HG03025 (cell line): ENCODE results near the gene USP49.

Source experiments
- ATAC-seq: cut with Tn5 transposase; IDR thresholded peaks from one replicate; pipeline ENCODE4 v1.9.1; 2021; ENCODE audit warnings: mild to moderate bottlenecking, moderate library complexity; ENCODE audit not compliant: unreplicated experiment, low FRiP score

The USP49 gene

DNA sequence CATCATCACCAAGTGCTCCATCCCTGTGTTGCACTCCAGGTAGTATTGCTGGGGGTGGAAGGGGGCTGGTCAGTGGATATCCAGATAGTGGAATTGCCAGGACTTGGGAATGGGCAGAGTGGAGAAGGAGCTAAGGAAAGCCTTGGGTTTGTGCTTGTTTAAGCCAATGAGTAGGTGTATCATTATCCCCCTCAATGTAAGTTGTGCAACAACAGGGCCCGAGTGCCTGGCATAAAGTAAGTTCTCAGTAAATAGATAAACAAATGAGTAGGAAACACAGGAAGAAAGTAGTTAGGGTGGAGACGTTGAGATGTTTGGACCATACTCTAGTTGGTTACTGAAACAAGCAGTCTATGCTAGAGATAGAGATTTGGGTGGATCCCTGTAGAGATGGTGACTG is 36.6 kb upstream of the USP49 start:
- ATAC-seq: no peak

DNA sequence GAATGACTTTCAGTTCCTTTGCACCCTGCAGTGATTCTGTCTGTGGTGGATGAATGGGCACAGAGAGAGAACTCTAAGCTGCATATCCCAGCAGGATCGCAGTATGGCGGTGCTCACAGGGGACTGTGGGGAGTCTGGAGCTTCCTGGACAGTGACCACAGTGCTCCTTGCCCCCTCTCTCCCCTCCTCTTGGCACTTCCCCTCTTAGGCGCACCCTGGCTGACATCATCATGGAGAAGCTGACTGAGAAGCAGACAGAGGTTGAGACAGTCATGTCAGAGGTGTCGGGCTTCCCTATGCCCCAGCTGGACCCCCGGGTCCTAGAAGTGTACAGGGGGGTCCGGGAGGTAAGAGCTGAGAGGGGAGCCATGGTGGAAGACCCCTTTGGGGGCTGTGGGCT is 34.7 kb upstream of the USP49 start:
- ATAC-seq: no peak

GRCh38 chr6:41927253-41927652 is 32.1 kb upstream of the USP49 start:
- ATAC-seq: no peak

- no peak for ATAC-seq
Observed at GRCh38 chr6:41922154-41922553, 27.0 kb upstream of the USP49 start.

DNA sequence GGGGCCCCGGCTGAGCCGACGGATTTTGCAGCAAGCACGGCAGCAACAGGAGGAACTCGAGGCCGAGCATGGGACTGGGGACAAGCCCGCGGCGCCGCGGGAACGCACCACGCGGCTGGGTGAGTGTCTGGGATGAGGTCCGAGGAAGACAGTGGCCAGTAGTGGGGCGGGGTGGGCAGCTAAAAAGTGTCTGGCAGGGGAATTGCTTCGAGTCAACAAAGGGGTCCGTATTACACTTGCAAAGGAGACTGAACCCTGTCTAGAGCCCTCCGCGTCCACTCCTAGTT is 26.5 kb upstream of the USP49 start:
- peak; percentile 17 for ATAC-seq

- ATAC-seq: peak; percentile 86
Observed at GRCh38 chr6:41920921-41921711, 25.9 kb upstream of the USP49 start, which contains the start of the genes BYSL and MED20. TSS of gene BYSL (plus strand) at chr6:41921499. CDS start at chr6:41921563, 64 bp downstream. TSS of gene MED20 (minus strand) at chr6:41921139. CDS start at chr6:41921018, 121 bp downstream.

DNA sequence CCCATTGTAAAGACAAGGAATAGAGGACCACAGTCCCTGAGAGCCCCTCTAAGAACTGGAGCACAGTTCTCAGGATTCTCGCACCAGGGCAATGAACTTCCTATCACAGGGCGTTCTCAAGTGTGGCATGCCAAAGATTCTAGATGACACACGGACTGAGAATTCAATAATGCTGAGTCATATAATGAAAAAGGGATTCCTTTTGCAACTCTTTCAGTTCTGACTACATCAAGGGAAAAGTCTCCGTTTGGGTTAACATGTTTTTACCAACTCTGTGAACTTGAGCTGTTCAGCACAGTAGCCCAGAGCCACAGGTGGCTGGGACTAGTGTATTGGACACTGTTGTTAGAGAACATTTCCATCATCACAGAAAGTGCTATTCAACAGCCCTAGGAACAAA is 22.4 kb upstream of the USP49 start:
- no peak for ATAC-seq

GRCh38 chr6:41914869-41915530 is 19.8 kb upstream of the USP49 start:
- ATAC-seq: no peak

DNA sequence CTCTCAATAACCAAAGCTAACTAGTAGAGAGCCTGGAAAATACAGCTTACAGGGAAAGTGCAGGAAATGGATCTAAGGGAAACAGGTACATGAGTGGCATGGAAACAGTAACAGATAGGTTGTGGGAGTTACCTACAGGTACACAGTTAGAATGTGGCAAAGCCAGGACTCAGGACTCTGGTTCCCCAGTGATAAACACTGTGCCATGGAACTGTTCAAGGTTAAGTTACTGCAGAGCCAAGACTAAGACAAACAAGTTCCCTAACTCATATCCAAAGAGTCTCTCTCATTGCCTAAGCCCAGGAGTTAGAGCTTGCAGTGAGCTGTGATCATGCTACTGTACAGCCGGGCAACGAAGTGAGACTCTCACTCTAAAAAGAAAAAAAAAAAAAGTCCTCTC is 19.2 kb upstream of the USP49 start:
- no peak for ATAC-seq

DNA sequence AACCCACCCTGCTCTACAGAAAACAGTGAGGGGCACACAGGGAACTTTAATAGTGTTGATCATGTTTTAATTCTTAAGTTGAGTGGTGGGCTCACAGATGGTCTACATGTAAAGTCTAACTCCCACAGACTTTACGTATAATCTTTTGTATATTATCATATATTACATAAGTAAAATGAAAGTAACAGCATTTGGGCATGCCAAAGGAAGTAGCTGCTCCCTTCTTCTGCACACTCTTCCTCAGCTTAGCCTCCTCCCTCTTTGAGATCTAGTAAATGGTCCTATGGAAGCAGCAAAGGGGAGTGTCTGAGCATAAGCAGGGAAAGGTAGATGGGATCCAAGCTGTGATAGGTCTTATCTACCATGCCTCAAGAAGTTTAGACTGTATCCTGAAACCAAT is 14.6 kb upstream of the USP49 start:
- no peak for ATAC-seq

DNA sequence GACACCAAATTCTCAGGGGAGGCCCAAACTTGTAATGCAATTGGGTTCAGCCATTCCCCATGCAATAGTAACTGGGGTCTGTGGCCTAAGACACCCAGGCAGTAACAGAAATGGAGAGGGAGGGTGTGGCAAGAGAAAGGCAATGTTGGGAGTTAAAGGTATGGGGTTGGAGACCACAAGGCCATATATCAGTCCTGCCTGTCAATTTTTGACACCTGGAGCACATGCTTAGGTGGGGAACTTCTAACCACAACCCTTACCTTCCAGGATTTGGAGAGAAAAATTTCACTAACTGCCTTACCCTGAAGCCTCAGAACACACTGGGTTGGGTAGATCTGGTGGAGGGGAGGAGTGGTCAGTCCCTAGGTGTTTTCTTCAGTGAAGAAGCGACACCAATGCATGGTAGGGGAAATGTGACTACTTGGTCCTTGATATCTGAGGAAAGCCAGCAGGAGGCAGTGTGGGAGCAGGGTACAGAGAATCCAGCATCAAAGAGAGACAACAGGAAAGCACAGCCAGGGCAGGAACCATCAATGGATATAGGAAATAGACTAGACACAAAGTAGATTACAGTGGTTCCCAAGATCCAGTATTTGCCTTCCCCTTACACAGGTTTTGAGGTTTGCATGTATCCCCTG is 6.8 kb upstream of the USP49 start:
- ATAC-seq: no peak

- no peak for ATAC-seq
Observed at GRCh38 chr6:41900861-41901260, 5.7 kb upstream of the USP49 start.

DNA sequence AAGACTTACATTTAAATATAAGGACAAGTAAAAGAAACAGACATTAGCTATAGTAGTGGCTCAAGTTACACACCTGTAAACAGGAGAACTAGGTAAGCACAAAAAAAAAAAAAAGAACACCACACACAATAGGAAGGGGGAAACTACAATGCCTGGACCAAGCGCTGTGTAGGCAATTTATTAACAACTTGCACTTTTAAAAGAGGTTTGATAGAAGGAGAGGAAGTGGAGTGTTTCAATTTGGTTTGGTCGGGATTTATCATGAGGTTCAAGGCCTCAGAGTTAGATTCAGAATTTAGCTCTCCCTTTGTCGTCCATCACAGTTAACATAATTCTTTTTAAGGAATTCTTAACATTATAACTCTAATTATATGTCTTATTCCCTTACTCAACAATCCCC is 1.1 kb upstream of the USP49 start:
- ATAC-seq: no peak

DNA sequence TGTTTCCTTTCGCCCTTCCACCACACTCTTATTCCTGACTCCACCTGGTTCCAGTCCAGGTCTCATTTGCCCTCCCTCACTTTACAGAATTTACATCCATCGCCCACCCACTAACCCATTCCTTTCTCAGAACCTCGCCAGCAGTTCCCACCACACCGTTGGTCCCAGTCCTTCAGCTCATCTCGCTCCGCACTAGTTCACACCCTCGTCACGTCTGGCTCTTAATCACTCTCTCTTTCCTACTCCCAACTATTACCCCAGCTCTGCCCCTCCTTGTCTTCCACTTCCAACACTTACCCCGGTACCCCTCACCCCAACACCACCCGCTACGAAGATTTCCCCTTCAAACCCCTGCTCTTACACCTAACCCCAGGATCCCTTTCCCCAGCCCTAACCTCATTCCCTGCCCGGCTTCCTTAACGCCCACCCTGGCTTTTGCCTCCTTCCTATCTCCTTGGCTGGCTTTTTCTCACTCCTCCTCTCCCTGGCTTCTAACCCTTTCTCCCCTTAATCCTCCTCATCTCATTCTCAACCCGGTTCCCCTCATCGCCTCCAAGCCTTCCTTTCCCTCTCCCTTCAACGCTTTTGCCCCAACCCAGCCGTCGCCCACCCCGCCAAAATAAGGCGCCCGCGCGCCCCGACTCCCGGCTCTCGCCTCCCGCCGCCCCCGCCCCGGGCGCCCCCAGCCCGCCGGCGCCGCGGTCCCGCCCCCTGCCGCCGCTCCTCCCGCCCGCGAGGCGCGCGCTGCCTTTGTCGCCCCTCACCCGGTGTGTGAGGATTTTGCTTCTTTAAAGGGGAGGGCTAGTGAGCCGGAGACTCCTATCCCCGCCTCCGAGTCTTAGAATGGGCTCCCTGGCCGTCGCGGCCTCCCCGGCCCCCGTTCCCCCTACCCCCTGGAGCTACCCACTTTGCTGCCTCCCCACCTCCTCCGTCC is 542 bp downstream of the USP49 start:
- ATAC-seq: peak; percentile 28

DNA sequence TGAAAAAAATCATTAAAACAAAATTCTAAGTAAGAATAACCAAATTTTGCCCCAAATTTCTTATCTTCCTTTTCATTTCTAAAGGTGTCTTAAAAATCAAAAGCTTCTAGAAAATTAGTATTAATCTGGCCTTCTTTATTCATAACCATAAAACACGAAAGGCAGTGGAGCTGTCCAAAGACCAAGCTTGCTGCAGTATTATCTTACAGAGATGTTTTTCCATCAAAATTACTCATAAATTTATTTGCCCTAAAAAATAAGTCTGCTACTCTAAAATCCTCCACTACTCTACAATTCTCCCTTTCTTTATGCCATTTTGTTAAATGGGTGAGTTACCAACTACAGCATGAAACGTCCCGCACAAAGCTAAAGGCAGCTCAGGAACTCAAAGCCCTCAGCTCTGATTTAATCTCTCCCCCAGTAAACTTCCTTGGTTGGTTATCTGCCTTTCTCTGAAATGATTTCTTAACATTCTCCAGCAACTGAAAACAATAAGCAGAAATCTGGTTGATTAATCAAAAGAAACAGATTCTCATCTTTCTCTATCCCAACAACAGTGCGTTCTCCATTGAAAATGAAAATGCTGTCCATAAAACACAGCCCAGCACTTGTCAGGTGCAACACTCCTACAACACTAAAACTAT is 2.1 kb downstream of the USP49 start:
- ATAC-seq: no peak

DNA sequence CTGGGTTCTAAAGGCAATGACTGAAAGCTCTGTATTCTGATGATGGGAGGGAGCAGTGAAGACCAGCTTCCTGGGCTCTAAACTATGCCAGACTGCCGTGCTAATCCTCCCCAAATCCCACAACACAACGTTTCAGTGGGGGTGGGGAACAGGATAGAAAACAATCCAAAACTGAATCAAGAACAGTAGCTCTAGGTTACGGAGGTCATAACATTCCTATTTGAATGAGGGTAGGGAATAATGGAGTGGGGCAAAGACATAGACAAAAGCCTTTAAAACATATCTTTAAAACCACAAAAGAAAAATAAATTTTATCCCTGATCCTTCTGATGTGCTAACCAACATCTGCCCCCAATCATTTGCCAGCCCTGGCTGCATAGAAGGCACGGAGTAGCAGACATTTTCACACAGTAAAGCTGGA is 7.8 kb downstream of the USP49 start:
- no peak for ATAC-seq

DNA sequence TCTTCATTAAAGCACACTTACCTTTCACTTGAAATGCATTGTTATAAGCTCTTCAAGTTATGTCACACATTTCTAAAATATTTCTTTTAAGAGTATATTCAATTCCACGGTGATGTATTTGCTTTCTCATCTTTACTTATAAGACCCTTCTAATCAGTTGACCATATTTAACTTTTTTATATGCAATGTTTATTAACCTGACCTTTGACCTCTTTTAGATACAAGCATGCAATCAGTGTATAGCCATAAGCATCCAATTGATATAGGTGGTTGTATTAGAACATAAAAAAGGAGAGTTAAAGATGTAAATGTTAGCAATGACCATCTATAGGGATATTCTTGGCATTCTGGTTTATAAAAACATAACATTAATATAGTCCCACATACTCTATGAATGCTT is 9.2 kb downstream of the USP49 start:
- no peak for ATAC-seq

- ATAC-seq: no peak
Observed at GRCh38 chr6:41884957-41885356, 10.2 kb downstream of the USP49 start.

DNA sequence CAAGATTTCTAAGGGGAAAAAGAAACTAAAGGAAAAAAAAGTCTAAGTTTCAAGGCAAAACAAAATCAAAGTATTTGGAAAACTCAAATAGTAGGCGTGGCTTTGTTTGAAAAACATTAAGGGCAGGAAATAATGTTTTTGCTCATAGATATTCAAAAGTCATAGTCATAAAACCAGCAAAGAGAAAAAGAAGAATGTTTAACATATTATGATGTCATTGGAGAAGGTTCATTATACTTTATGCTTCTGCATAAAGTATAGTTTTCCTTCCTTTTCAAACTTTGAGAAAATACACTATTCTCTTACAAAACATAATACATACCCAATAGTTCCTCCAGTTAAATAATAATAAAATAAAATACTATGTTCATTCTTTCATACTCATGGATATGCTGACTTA is 13.7 kb downstream of the USP49 start:
- no peak for ATAC-seq

GRCh38 chr6:41878961-41879405 is 16.2 kb downstream of the USP49 start:
- ATAC-seq: no peak
